Fibroblast of mammary gland (primary cell): ENCODE results near the gene ZBTB22.

Source experiments
- DNase-seq: peaks from one replicate; pipeline ENCODE4 v3.0.0-alpha.2; 2010; ENCODE audit warnings: low read depth
- H3K4me3 ChIP-seq: 2 replicates; pipeline ENCODE4 v1.5.1; 2011; ENCODE audit warnings: low read depth, mild to moderate bottlenecking, low read length, moderate library complexity; ENCODE audit not compliant: control insufficient read depth
- TF ChIP-seq, protein P1 (sequence below): conservative IDR thresholded peaks from 2 replicates; pipeline ENCODE4 v1.5.1; 2011; ENCODE audit warnings: low read depth, low read length, inconsistent platforms; ENCODE audit not compliant: control insufficient read depth, insufficient read depth

ZBTB22 gene

GRCh38 chr6:33305052-33305451 is 12.5 kb downstream of the ZBTB22 start:
- H3K4me3 ChIP-seq, result no peak overlapping the region
- DNase-seq, result no peak
- TF ChIP-seq, protein P1, sequence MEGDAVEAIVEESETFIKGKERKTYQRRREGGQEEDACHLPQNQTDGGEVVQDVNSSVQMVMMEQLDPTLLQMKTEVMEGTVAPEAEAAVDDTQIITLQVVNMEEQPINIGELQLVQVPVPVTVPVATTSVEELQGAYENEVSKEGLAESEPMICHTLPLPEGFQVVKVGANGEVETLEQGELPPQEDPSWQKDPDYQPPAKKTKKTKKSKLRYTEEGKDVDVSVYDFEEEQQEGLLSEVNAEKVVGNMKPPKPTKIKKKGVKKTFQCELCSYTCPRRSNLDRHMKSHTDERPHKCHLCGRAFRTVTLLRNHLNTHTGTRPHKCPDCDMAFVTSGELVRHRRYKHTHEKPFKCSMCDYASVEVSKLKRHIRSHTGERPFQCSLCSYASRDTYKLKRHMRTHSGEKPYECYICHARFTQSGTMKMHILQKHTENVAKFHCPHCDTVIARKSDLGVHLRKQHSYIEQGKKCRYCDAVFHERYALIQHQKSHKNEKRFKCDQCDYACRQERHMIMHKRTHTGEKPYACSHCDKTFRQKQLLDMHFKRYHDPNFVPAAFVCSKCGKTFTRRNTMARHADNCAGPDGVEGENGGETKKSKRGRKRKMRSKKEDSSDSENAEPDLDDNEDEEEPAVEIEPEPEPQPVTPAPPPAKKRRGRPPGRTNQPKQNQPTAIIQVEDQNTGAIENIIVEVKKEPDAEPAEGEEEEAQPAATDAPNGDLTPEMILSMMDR, result no peak

GRCh38 chr6:33304216-33304615 is 13.3 kb downstream of the ZBTB22 start:
- DNase-seq, result no peak
- H3K4me3 ChIP-seq, result no peak overlapping the region
- TF ChIP-seq, protein P1, result no peak

- TF ChIP-seq, protein P1, result no peak
Measured at GRCh38 chr6:33301877-33302276, 15.7 kb downstream of the ZBTB22 start.

GRCh38 chr6:33299237-33299944 is 18.2 kb downstream of the ZBTB22 start:
- peak overlapping the region; percentile 91 for H3K4me3 ChIP-seq
- TF ChIP-seq, protein P1, result peak; percentile 68
- peak; percentile 87 for DNase-seq

More at GRCh38 chr6:33301877-33302276, 15.7 kb downstream of the ZBTB22 start:
- H3K4me3 ChIP-seq, result no peak overlapping the region
- no peak for DNase-seq

- H3K4me3 ChIP-seq, result peak within 1 kb of the TSS; percentile 91
- no peak for DNase-seq
- TF ChIP-seq, protein P1, result no peak
Measured at GRCh38 chr6:33298773-33299236, 18.7 kb downstream of the ZBTB22 start, which contains the start of gene RGL2. Gene RGL2 (minus strand): TSS chr6:33298942. CDS start chr6:33298610, 332 bp downstream.

GRCh38 chr6:33297956-33298772 is 19.4 kb downstream of the ZBTB22 start:
- DNase-seq, result peak; percentile 80
- H3K4me3 ChIP-seq, result peak overlapping the region; percentile 91
- TF ChIP-seq, protein P1, result no peak
